Neural crest cell (in vitro differentiated cells): ENCODE measurements around the gene PTPRF. TPM values are rescaled to one million over a fixed set of nuclear protein-coding genes. Genes with fewer than 3 reads are reported as not detected.

Experiments
- DNase-seq: peaks from one replicate; pipeline ENCODE4 v3.0.0; 2021; ENCODE audit warnings: low read depth, mixed read lengths, low spot score
- H3K27ac Mint-ChIP-seq: one replicate; pipeline ENCODE4 v1.8.0; 2021; ENCODE audit warnings: mild to moderate bottlenecking, mixed read lengths; ENCODE audit not compliant: unreplicated experiment
- H3K27me3 Mint-ChIP-seq: 2 replicates; pipeline ENCODE4 v1.8.0; 2021; ENCODE audit warnings: low read depth, mild to moderate bottlenecking, mixed read lengths
- H3K36me3 Mint-ChIP-seq: 2 replicates; pipeline ENCODE4 v1.8.0; 2021; ENCODE audit warnings: low read depth, mild to moderate bottlenecking, mixed read lengths
- H3K4me1 Mint-ChIP-seq: 2 replicates; pipeline ENCODE4 v1.8.0; 2021; ENCODE audit warnings: mixed read lengths
- H3K4me3 Mint-ChIP-seq: one replicate; pipeline ENCODE4 v1.8.0; 2021; ENCODE audit warnings: mild to moderate bottlenecking, mixed read lengths
- H3K9me3 Mint-ChIP-seq: 2 replicates; pipeline ENCODE4 v1.8.0; 2021; ENCODE audit warnings: mixed read lengths
- CTCF ChIP-seq: fragments of 200-600 bp; sonication (generic); conservative IDR thresholded peaks from 2 replicates; pipeline ENCODE4 v1.5.0; 2021; ENCODE audit warnings: antibody characterized with exemption, mild to moderate bottlenecking
- total RNA-seq: library from RNA; stranded (reverse); gene quantifications from 2 replicates; pipeline ENCODE4 v1.2.1, GENCODE V29; 2021

PTPRF gene
- total RNA-seq, 1 donor from 2014 or later, result 125 TPM

GRCh38 chr1:43616383-43616782, 85.7 kb downstream of the PTPRF start:
- TF ChIP-seq CTCF, result no peak
- Mint-ChIP-seq H3K27me3 (no peaks in the 10 kb centered on the region), H3K9me3 (no peaks in the 10 kb centered on the region), H3K36me3 (peaks cover 3% of the 10 kb centered on the region), H3K4me3 (no peak overlapping the region), H3K4me1 (no peaks in the 10 kb centered on the region), H3K27ac (peak overlapping the region; percentile 46)
- DNase-seq, result no peak

GRCh38 chr1:43617011-43617410, 86.3 kb downstream of the PTPRF start:
- H3K4me1 Mint-ChIP-seq, result no peaks in the 10 kb centered on the region
- no peaks in the 10 kb centered on the region for H3K27me3 Mint-ChIP-seq
- no peaks in the 10 kb centered on the region for H3K9me3 Mint-ChIP-seq
- TF ChIP-seq CTCF, result no peak
- H3K4me3 Mint-ChIP-seq, result no peak overlapping the region
- H3K36me3 Mint-ChIP-seq, result peaks cover 3% of the 10 kb centered on the region
- DNase-seq, result no peak
- no peak overlapping the region for H3K27ac Mint-ChIP-seq

- H3K4me1 Mint-ChIP-seq, result no peaks in the 10 kb centered on the region
- H3K9me3 Mint-ChIP-seq, result no peaks in the 10 kb centered on the region
- H3K36me3 Mint-ChIP-seq, result peaks cover 3% of the 10 kb centered on the region
- no peak overlapping the region for H3K4me3 Mint-ChIP-seq
- H3K27me3 Mint-ChIP-seq, result no peaks in the 10 kb centered on the region
- DNase-seq, result no peak
- H3K27ac Mint-ChIP-seq, result no peak overlapping the region
- TF ChIP-seq CTCF, result no peak
These were observed 87.0 kb downstream of the PTPRF start for GRCh38 chr1:43617668-43618067.

GRCh38 chr1:43618521-43619313, 88.0 kb downstream of the PTPRF start:
- Mint-ChIP-seq H3K9me3 (no peaks in the 10 kb centered on the region), H3K4me3 (no peak overlapping the region), H3K4me1 (no peaks in the 10 kb centered on the region), H3K36me3 (peaks cover 3% of the 10 kb centered on the region), H3K27me3 (no peaks in the 10 kb centered on the region), H3K27ac (no peak overlapping the region)
- no peak for DNase-seq
- TF ChIP-seq CTCF, result no peak

GRCh38 chr1:43619314-43619790, 88.7 kb downstream of the PTPRF start:
- DNase-seq, result no peak
- H3K4me1 Mint-ChIP-seq, result no peaks in the 10 kb centered on the region
- no peak overlapping the region for H3K4me3 Mint-ChIP-seq
- H3K27me3 Mint-ChIP-seq, result no peaks in the 10 kb centered on the region
- H3K27ac Mint-ChIP-seq, result no peak overlapping the region
- peaks cover 3% of the 10 kb centered on the region for H3K36me3 Mint-ChIP-seq
- no peak for TF ChIP-seq CTCF
- H3K9me3 Mint-ChIP-seq, result no peaks in the 10 kb centered on the region
